SK-N-MC (cell line): ENCODE measurements around the gene ZMYND19.

Source experiments
- DNase-seq: peaks from one replicate; pipeline ENCODE4 v3.0.0-alpha.2; 2011; ENCODE audit warnings: low read depth, low spot score
- H3K27ac ChIP-seq: fragments of 200-600 bp; sonication (generic); 2 replicates; pipeline ENCODE4 v1.5.1; 2016; ENCODE audit warnings: mixed run types
- H3K36me3 ChIP-seq: fragments of 200-600 bp; sonication (generic); 2 replicates; pipeline ENCODE4 v1.6.1; 2017; ENCODE audit warnings: antibody characterized with exemption, low read length, mixed read lengths; ENCODE audit not compliant: insufficient read depth
- H3K4me3 ChIP-seq: fragments of 200-600 bp; sonication (generic); 2 replicates; pipeline ENCODE4 v1.5.1; 2016
- H3K9ac ChIP-seq: fragments of 200-600 bp; sonication (generic); 2 replicates; pipeline ENCODE4 v1.8.0; 2017; ENCODE audit warnings: mixed run types, mixed read lengths; ENCODE audit not compliant: insufficient read length
- H3K9me3 ChIP-seq: fragments of 200-600 bp; sonication (generic); 2 replicates; pipeline ENCODE4 v1.6.1; 2017; ENCODE audit warnings: low read depth, mild to moderate bottlenecking, antibody characterized with exemption, low read length, moderate library complexity, mixed read lengths
- EZH2 ChIP-seq: fragments of 200-600 bp; sonication (generic); IDR thresholded peaks from one replicate; pipeline ENCODE4 v1.6.1; 2017; ENCODE audit warnings: antibody characterized with exemption
- FOXP2 ChIP-seq: optimal IDR thresholded peaks from 2 replicates; pipeline ENCODE3; 2011; ENCODE audit warnings: mild to moderate bottlenecking, moderate library complexity; ENCODE audit not compliant: insufficient read depth; ENCODE audit errors: extremely low read length, control extremely low read depth
- POLR2AphosphoS5 ChIP-seq: IDR thresholded peaks from 2 replicates; pipeline ENCODE4 v1.6.1; 2012; ENCODE audit warnings: mild to moderate bottlenecking, low read depth, low read length, borderline replicate concordance

Gene ZMYND19

GRCh38 chr9:137586854-137587253 lies 3.5 kb downstream of the ZMYND19 start:
- DNase-seq: no peak
- no peak overlapping the region for H3K9ac ChIP-seq
- no peak overlapping the region for H3K27ac ChIP-seq
- TF ChIP-seq EZH2 (no peak), POLR2AphosphoS5 (no peak), FOXP2 (no peak)
- H3K4me3 ChIP-seq: no peak overlapping the region
- no peaks in the 10 kb centered on the region for H3K9me3 ChIP-seq
- peaks cover 63% of the 10 kb centered on the region for H3K36me3 ChIP-seq

GRCh38 chr9:137583957-137584356 lies 6.4 kb downstream of the ZMYND19 start:
- Histone ChIP-seq H3K27ac (no peak overlapping the region), H3K9ac (no peak overlapping the region), H3K36me3 (peaks cover 65% of the 10 kb centered on the region), H3K9me3 (no peaks in the 10 kb centered on the region), H3K4me3 (no peak overlapping the region)
- no peak for DNase-seq
- TF ChIP-seq EZH2 (no peak), POLR2AphosphoS5 (no peak), FOXP2 (no peak)

GRCh38 chr9:137583347-137583746 lies 7.0 kb downstream of the ZMYND19 start:
- TF ChIP-seq FOXP2 (no peak), EZH2 (no peak), POLR2AphosphoS5 (no peak)
- peaks cover 59% of the 10 kb centered on the region for H3K36me3 ChIP-seq
- H3K9ac ChIP-seq: no peak overlapping the region

GRCh38 chr9:137582286-137582860 lies 7.9 kb downstream of the ZMYND19 start:
- no peak overlapping the region for H3K9ac ChIP-seq
- no peak overlapping the region for H3K27ac ChIP-seq
- H3K9me3 ChIP-seq: no peaks in the 10 kb centered on the region
- DNase-seq: no peak
- peaks cover 49% of the 10 kb centered on the region for H3K36me3 ChIP-seq
- no peak overlapping the region for H3K4me3 ChIP-seq
- TF ChIP-seq POLR2AphosphoS5 (no peak), FOXP2 (no peak), EZH2 (no peak)

More at GRCh38 chr9:137583347-137583746, 7.0 kb downstream of the ZMYND19 start:
- H3K4me3 ChIP-seq: no peak overlapping the region
- no peaks in the 10 kb centered on the region for H3K9me3 ChIP-seq
- H3K27ac ChIP-seq: no peak overlapping the region
- no peak for DNase-seq

- Histone ChIP-seq H3K4me3 (no peak overlapping the region), H3K36me3 (peaks cover 41% of the 10 kb centered on the region), H3K9me3 (no peaks in the 10 kb centered on the region), H3K9ac (no peak overlapping the region), H3K27ac (peak overlapping the region; percentile 31; the same call in 1 of the 2 replicates)
- DNase-seq: no peak
- no peak for TF ChIP-seq FOXP2
- TF ChIP-seq EZH2: no peak
- no peak for TF ChIP-seq POLR2AphosphoS5
Measured at GRCh38 chr9:137581361-137582285, 8.7 kb downstream of the ZMYND19 start.

- no peaks in the 10 kb centered on the region for H3K9me3 ChIP-seq
- H3K36me3 ChIP-seq: peaks cover 41% of the 10 kb centered on the region
- no peak for DNase-seq
- no peak overlapping the region for H3K4me3 ChIP-seq
- no peak overlapping the region for H3K9ac ChIP-seq
- no peak for TF ChIP-seq EZH2
- TF ChIP-seq POLR2AphosphoS5: no peak
- no peak for TF ChIP-seq FOXP2
- H3K27ac ChIP-seq: peak overlapping the region; percentile 31; the same call in 1 of the 2 replicates
Measured at GRCh38 chr9:137580954-137581322, 9.4 kb downstream of the ZMYND19 start.

- DNase-seq: no peak
- Histone ChIP-seq H3K27ac (peak overlapping the region; percentile 54), H3K4me3 (no peak overlapping the region), H3K9ac (no peak overlapping the region), H3K9me3 (no peaks in the 10 kb centered on the region), H3K36me3 (peaks cover 41% of the 10 kb centered on the region)
- TF ChIP-seq POLR2AphosphoS5 (no peak), FOXP2 (no peak), EZH2 (no peak)
Measured at GRCh38 chr9:137580209-137580953, 9.9 kb downstream of the ZMYND19 start.

- peak overlapping the region; percentile 79 for H3K27ac ChIP-seq
- peak overlapping the region; percentile 99 for H3K4me3 ChIP-seq
- no peaks in the 10 kb centered on the region for H3K9me3 ChIP-seq
- TF ChIP-seq FOXP2 (no peak), EZH2 (no peak), POLR2AphosphoS5 (no peak)
- peaks cover 46% of the 10 kb centered on the region for H3K36me3 ChIP-seq
- H3K9ac ChIP-seq: peak overlapping the region; percentile 97
- no peak for DNase-seq
Measured at GRCh38 chr9:137579259-137579604, 11.1 kb downstream of the ZMYND19 start.
